ENCODE measurements around the gene RAPGEF4. TPM values are rescaled to one million over a fixed set of nuclear protein-coding genes. Genes with fewer than 3 reads are reported as not detected.

RAPGEF4 gene
- total and polyA plus RNA-seq, 2 of the 13 experiments (the other 11 are each of a cell fraction or from before 2014, with no cell fraction given) = 0.78 to 0.91 TPM

GRCh38 chr2:172967036-172967982 is 231.7 kb downstream of the RAPGEF4 start (continued):
- TF ChIP-seq PATZ1 (CRISPR knock-in tag; IDR thresholded peaks at IDR 0.05) = no peak
- no peak; the same call in 1 of the 2 replicates for TF ChIP-seq ZNF547 (CRISPR knock-in tag; IDR thresholded peaks at IDR 0.05)
- 0 out of 2 replicates have a peak, but pooled peaks have one; percentile 39 for TF ChIP-seq TSC22D2 (CRISPR knock-in tag; IDR thresholded peaks at IDR 0.05; ENCODE audit: borderline replicate concordance)
- TF ChIP-seq GFI1 (CRISPR knock-in tag; IDR thresholded peaks at IDR 0.05; ENCODE audit: borderline replicate concordance) = no peak
- no peak for TF ChIP-seq ZNF20 (CRISPR knock-in tag; IDR thresholded peaks at IDR 0.05)
- TF ChIP-seq EP300 (IDR thresholded peaks at IDR 0.05; ENCODE audit: low read depth in 2 of 2, low read length in 2 of 2) = peak in 1 of 2 experiments; percentile 44; a peak in 2 of 4 replicates
- no peak for TF ChIP-seq EP300 (CRISPR knock-in tag; IDR thresholded peaks at IDR 0.05; ENCODE audit: borderline replicate concordance)
- no peak for TF ChIP-seq TERF1 (CRISPR knock-in tag; IDR thresholded peaks at IDR 0.05)
- TF ChIP-seq POGZ (CRISPR knock-in tag; IDR thresholded peaks at IDR 0.05) = peak; percentile 69
- TF ChIP-seq SALL1 (CRISPR knock-in tag; IDR thresholded peaks at IDR 0.05) = peak; percentile 82
- no peak for TF ChIP-seq TFAP4 (IDR thresholded peaks at IDR 0.05; ENCODE audit: borderline replicate concordance, low read depth)
- no peak for TF ChIP-seq NCOA5 (CRISPR knock-in tag; IDR thresholded peaks at IDR 0.05)
- peak; percentile 80; the same call in 1 of the 2 replicates for TF ChIP-seq ADNP (CRISPR knock-in tag; IDR thresholded peaks at IDR 0.05)
- no peak for TF ChIP-seq ZNF512 (CRISPR knock-in tag; IDR thresholded peaks at IDR 0.05)
- TF ChIP-seq ZFP41 (CRISPR knock-in tag; IDR thresholded peaks at IDR 0.05; ENCODE audit: borderline replicate concordance) = no peak
- peak; percentile 50; the same call in 1 of the 2 replicates for TF ChIP-seq MYPOP (CRISPR knock-in tag; IDR thresholded peaks at IDR 0.05)
- TF ChIP-seq RBM22 (optimal IDR thresholded peaks at IDR 0.05; ENCODE audit: low read length) = no peak
- TF ChIP-seq MXD4 (CRISPR knock-in tag; IDR thresholded peaks at IDR 0.05) = peak; percentile 66; the same call in 1 of the 2 replicates
- no peak for TF ChIP-seq PHF20 (CRISPR knock-in tag; IDR thresholded peaks at IDR 0.05)
- no peak for TF ChIP-seq ZNF569 (CRISPR knock-in tag; IDR thresholded peaks at IDR 0.05; ENCODE audit: borderline replicate concordance)
- TF ChIP-seq ZNF749 (CRISPR knock-in tag; IDR thresholded peaks at IDR 0.05; ENCODE audit: borderline replicate concordance) = no peak
- TF ChIP-seq CBX5 (CRISPR knock-in tag; IDR thresholded peaks at IDR 0.05; ENCODE audit: borderline replicate concordance) = peak; percentile 62; the same call in 1 of the 2 replicates

Data from HepG2 (cell line).